Peyer's patch (tissue), 4 donors: ENCODE results near the gene ATXN2.

Experiments
- POLR2A ChIP-seq, 2 donors: fragments of 450-650 bp; IDR thresholded peaks; one replicate each; pipeline ENCODE4 v1.5.1; 2017; ENCODE audit warnings: antibody characterized with exemption in 2 of 2, mild to moderate bottlenecking in 2 of 2, moderate library complexity in 2 of 2
- TF ChIP-seq, protein P1 (sequence below), 6 experiments: fragments of 450-650 bp in 4 of 6; fragments of 200-600 bp in 2 of 6; sonication (generic) in 1 of 6; IDR thresholded peaks; one replicate each; pipeline ENCODE4 v1.5.1; 2017 to 2019; ENCODE audit warnings: antibody characterized with exemption in 6 of 6, mild to moderate bottlenecking in 3 of 6, moderate library complexity in 1 of 6

DNA sequence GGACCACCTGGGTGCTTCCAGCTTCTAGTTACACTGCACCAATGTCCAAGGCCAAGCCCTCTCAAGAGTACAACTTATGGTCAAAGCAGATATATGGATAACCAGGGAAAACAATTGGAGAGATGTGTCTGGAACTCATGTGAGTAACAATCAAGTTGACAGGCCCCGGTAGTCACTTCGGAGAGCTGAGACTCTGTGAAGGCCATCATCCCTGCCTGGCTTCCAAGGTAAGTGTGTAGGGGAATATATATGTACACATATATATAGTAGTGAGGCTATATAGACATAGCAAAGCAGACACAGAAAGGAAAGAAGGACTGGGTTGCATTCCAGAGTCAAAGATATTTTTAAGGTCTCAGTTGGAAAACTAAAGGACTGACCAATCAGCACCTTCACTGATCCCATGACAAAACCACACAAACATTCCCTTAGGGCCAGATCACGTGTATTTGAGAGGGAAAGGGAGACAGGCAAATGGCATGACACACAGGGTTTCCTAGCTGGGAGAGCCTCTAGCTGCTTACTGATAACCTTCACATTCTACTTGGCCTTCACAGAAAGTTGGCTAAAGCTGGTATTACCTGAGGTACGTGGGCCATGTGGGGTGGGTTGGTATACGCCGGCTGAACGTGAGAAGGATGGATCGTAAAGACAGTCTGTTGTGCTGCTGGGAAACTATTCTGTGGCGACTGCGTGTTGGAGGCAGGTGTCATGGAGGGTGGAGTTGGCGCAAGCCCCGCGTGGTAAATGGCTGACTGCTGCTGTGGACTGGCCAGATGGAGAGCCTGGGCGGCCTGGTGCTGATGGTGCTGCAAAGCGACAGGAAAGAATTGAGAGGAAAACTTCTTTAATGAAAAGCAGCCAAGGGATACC is 143.4 kb downstream of the ATXN2 start:
- TF ChIP-seq POLR2A (IDR thresholded peaks at IDR 0.05), result no peak
- TF ChIP-seq, protein P1, sequence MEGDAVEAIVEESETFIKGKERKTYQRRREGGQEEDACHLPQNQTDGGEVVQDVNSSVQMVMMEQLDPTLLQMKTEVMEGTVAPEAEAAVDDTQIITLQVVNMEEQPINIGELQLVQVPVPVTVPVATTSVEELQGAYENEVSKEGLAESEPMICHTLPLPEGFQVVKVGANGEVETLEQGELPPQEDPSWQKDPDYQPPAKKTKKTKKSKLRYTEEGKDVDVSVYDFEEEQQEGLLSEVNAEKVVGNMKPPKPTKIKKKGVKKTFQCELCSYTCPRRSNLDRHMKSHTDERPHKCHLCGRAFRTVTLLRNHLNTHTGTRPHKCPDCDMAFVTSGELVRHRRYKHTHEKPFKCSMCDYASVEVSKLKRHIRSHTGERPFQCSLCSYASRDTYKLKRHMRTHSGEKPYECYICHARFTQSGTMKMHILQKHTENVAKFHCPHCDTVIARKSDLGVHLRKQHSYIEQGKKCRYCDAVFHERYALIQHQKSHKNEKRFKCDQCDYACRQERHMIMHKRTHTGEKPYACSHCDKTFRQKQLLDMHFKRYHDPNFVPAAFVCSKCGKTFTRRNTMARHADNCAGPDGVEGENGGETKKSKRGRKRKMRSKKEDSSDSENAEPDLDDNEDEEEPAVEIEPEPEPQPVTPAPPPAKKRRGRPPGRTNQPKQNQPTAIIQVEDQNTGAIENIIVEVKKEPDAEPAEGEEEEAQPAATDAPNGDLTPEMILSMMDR (IDR thresholded peaks at IDR 0.05), result no peak
